SU-DHL-6 (cell line): ENCODE data around the gene P2RX2.

ENCODE experiments used
- H2AFZ ChIP-seq: fragments of 200-600 bp; sonication (generic); 2 replicates; pipeline ENCODE4 v1.6.1; 2014; ENCODE audit warnings: low read depth, mild to moderate bottlenecking, moderate library complexity, mixed read lengths, antibody characterized with exemption, low read length; ENCODE audit not compliant: severe bottlenecking
- H3F3A ChIP-seq: fragments of 200-600 bp; shearing (Covaris generic); 2 replicates; pipeline ENCODE4 v1.6.0; 2016; ENCODE audit warnings: antibody characterized with exemption, mild to moderate bottlenecking; ENCODE audit not compliant: insufficient read depth
- H3K27ac ChIP-seq: fragments of 200-600 bp; sonication (generic); 2 replicates; pipeline ENCODE4 v1.5.1; 2016; ENCODE audit warnings: low read depth, mild to moderate bottlenecking, low read length, moderate library complexity, mixed read lengths
- H3K27me3 ChIP-seq: fragments of 200-600 bp; sonication (generic), shearing (Covaris generic); 2 replicates; pipeline ENCODE4 v1.6.0; 2014; ENCODE audit warnings: mild to moderate bottlenecking, low read length
- H3K36me3 ChIP-seq: fragments of 200-600 bp; sonication (generic); 2 replicates; pipeline ENCODE4 v1.6.1; 2014; ENCODE audit warnings: mild to moderate bottlenecking, low read length, mixed read lengths
- H3K4me2 ChIP-seq: fragments of 300-600, 200-600 bp; shearing (Covaris generic), sonication (generic); 2 replicates; pipeline ENCODE4 v1.6.0; 2014; ENCODE audit warnings: low read length, low read depth, mild to moderate bottlenecking; ENCODE audit not compliant: poor library complexity, severe bottlenecking
- H3K4me3 ChIP-seq: fragments of 200-600 bp; sonication (generic); 2 replicates; pipeline ENCODE4 v1.5.1; 2014; ENCODE audit warnings: antibody characterized with exemption, low read length, mild to moderate bottlenecking, mixed read lengths; ENCODE audit not compliant: insufficient read depth, poor library complexity, severe bottlenecking
- H3K79me2 ChIP-seq: fragments of 200-600 bp; sonication (generic); 2 replicates; pipeline ENCODE4 v1.6.1; 2014; ENCODE audit warnings: mild to moderate bottlenecking, low read length, moderate library complexity; ENCODE audit not compliant: insufficient read depth
- H3K9ac ChIP-seq: fragments of 200-600 bp; sonication (generic); 2 replicates; pipeline ENCODE4 v1.7.0; 2014; ENCODE audit warnings: mild to moderate bottlenecking, low read length
- H3K9me2 ChIP-seq: fragments of 200-600 bp; sonication (generic); replicated peaks from 2 replicates; pipeline ENCODE4 v1.6.1; 2014; ENCODE audit warnings: low read length; ENCODE audit not compliant: insufficient read depth
- H3K9me3 ChIP-seq: fragments of 200-600 bp; sonication (generic); 2 replicates; pipeline ENCODE4 v1.6.1; 2014; ENCODE audit warnings: low read length, mixed read lengths; ENCODE audit not compliant: insufficient read depth
- H4K20me1 ChIP-seq: fragments of 200-600 bp; sonication (generic); 2 replicates; pipeline ENCODE4 v1.6.1; 2014; ENCODE audit warnings: low read depth, mild to moderate bottlenecking, antibody characterized with exemption, low read length, moderate library complexity, mixed read lengths
- EZH2phosphoT487 ChIP-seq: fragments of 200-600 bp; sonication (generic), shearing (Covaris generic); conservative IDR thresholded peaks from 2 replicates; pipeline ENCODE4 v1.6.1; 2018; ENCODE audit warnings: mild to moderate bottlenecking, antibody characterized with exemption, low read length, moderate library complexity, mixed read lengths
- TF ChIP-seq, protein P1 (sequence below): fragments of 200-600 bp; sonication (generic); IDR thresholded peaks from one replicate; pipeline ENCODE4 v1.5.1; 2017; ENCODE audit warnings: antibody characterized with exemption, mild to moderate bottlenecking, low read length, moderate library complexity; ENCODE audit not compliant: insufficient read depth, poor library complexity, severe bottlenecking

Gene P2RX2

DNA sequence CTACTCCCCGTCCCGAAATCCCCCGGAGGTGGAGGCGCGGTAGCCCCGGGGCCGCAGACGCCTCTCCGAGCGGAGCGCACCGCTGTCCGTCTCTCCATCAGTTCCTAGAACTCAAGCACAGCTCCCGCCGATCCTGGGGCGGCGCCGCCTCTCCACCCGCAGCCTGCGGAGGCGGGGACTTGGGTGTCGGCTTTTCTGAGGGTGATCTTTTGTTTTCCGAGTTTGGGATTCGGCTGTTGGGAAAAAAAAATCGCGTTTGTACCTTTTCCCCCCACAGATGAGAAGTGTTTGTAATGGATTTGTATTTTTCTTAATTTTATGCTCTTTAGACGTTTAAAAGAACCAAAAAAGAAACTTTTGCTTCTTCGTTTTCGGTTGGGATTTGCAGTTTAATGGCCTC lies 34.8 kb upstream of the P2RX2 start:
- Histone ChIP-seq H3K4me2 (no peak overlapping the region), H3K79me2 (no peaks in the 10 kb centered on the region), H3K9me3 (no peaks in the 10 kb centered on the region), H3K36me3 (no peaks in the 10 kb centered on the region), H3K27ac (no peak overlapping the region), H3F3A (no peaks in the 10 kb centered on the region; the same call in 1 of the 2 replicates), H2AFZ (no peak overlapping the region), H4K20me1 (no peaks in the 10 kb centered on the region), H3K9ac (no peak overlapping the region), H3K27me3 (no peaks in the 10 kb centered on the region), H3K4me3 (no peak overlapping the region), H3K9me2 (no peaks in the 10 kb centered on the region)
- TF ChIP-seq, protein P1, sequence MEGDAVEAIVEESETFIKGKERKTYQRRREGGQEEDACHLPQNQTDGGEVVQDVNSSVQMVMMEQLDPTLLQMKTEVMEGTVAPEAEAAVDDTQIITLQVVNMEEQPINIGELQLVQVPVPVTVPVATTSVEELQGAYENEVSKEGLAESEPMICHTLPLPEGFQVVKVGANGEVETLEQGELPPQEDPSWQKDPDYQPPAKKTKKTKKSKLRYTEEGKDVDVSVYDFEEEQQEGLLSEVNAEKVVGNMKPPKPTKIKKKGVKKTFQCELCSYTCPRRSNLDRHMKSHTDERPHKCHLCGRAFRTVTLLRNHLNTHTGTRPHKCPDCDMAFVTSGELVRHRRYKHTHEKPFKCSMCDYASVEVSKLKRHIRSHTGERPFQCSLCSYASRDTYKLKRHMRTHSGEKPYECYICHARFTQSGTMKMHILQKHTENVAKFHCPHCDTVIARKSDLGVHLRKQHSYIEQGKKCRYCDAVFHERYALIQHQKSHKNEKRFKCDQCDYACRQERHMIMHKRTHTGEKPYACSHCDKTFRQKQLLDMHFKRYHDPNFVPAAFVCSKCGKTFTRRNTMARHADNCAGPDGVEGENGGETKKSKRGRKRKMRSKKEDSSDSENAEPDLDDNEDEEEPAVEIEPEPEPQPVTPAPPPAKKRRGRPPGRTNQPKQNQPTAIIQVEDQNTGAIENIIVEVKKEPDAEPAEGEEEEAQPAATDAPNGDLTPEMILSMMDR = no peak
- no peak for TF ChIP-seq EZH2phosphoT487

- Histone ChIP-seq H3F3A (no peaks in the 10 kb centered on the region; the same call in 1 of the 2 replicates), H3K9ac (no peak overlapping the region), H3K36me3 (no peaks in the 10 kb centered on the region), H3K4me3 (no peak overlapping the region), H4K20me1 (no peaks in the 10 kb centered on the region), H3K27ac (no peak overlapping the region), H2AFZ (no peak overlapping the region), H3K9me3 (no peaks in the 10 kb centered on the region), H3K27me3 (no peaks in the 10 kb centered on the region), H3K79me2 (no peaks in the 10 kb centered on the region), H3K9me2 (no peaks in the 10 kb centered on the region), H3K4me2 (no peak overlapping the region)
- TF ChIP-seq, protein P1 = no peak
- no peak for TF ChIP-seq EZH2phosphoT487
Observed at GRCh38 chr12:132584429-132584828, 34.1 kb upstream of the P2RX2 start.

DNA sequence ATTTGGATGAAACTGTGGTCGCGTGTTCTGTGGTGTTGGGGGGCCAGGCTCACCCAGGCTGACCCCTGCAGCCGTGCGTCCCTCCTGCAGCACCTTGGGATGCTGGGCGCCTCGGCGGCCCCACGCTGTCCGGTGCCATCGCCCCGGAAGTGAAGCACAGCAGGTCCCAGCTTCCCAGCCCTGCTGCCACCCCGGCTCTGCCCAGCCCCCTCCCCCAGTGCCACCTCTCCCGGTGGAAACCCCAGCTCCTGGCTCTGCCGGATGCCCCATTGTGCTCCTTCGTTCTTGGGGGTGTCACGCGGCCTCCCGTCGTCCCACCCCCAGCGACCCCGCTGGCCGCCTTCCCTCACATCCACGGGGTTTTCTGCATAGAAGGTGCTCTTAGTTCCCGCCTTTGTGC lies 33.4 kb upstream of the P2RX2 start:
- Histone ChIP-seq H3K9me2 (no peaks in the 10 kb centered on the region), H3K4me3 (no peak overlapping the region), H3K9me3 (no peaks in the 10 kb centered on the region), H3K36me3 (no peaks in the 10 kb centered on the region), H3K27ac (no peak overlapping the region), H3F3A (no peaks in the 10 kb centered on the region; the same call in 1 of the 2 replicates), H2AFZ (no peak overlapping the region), H3K79me2 (no peaks in the 10 kb centered on the region), H3K4me2 (no peak overlapping the region), H3K27me3 (no peaks in the 10 kb centered on the region), H3K9ac (no peak overlapping the region), H4K20me1 (no peaks in the 10 kb centered on the region)
- TF ChIP-seq, protein P1 = no peak
- no peak for TF ChIP-seq EZH2phosphoT487

DNA sequence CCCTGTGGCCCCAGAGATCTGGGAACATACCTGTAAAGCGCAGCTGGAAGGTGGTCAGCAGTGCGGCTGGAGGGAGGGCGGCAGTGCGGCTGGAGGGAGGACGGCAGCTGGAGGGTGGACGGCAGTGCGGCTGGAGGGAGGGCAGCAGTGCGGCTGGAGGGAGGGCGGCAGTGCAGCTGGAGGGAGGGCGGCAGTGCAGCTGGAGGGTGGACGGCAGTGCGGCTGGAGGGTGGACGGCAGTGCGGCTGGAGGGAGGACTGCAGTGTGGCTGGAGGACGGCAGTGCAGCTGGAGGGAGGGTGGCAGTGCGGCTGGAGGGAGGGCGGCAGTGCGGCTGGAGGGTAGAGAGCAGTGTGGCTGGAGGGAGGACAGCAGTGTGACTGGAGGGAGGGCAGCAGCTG lies 31.6 kb upstream of the P2RX2 start:
- Histone ChIP-seq H3K9ac (no peak overlapping the region), H4K20me1 (no peaks in the 10 kb centered on the region), H3K9me3 (no peaks in the 10 kb centered on the region), H3K36me3 (no peaks in the 10 kb centered on the region), H3K4me3 (no peak overlapping the region), H3K27me3 (no peaks in the 10 kb centered on the region), H3K9me2 (no peaks in the 10 kb centered on the region), H3K79me2 (no peaks in the 10 kb centered on the region), H3F3A (no peaks in the 10 kb centered on the region; the same call in 1 of the 2 replicates), H3K27ac (no peak overlapping the region), H3K4me2 (no peak overlapping the region), H2AFZ (no peak overlapping the region)
- TF ChIP-seq EZH2phosphoT487 = no peak
- TF ChIP-seq, protein P1 = no peak
